Panc1 (cell line): ENCODE data around the gene DNAJA4. TPM values are rescaled to one million over a fixed set of nuclear protein-coding genes. Genes with fewer than 3 reads are reported as not detected.
A peak's percentile ranks its signal among the peaks of the same experiment; 100 is the strongest.

Experiments used
- ATAC-seq: fragments of 200-7000 bp; cut with Tn5 transposase; 2 replicates; pipeline ENCODE4 v1.9.1; 2020; ENCODE audit warnings: mild to moderate bottlenecking, moderate library complexity
- BruUV-seq: library from RNA; stranded (reverse); fragments of 400-500 nt; replicated peaks from 2 replicates; lab custom pipeline; 2021; lab: Mats Ljungman, UMichigan
- CTCF ChIA-PET: fragments of 300-600 bp; sonication (Branson Sonifier 250); formaldehyde crosslinking; loops from one replicate; lab custom pipeline; 2022; ENCODE audit warnings: antibody characterized with exemption; lab: Charles Lee
- POLR2A ChIA-PET: fragments of 300-600 bp; sonication (Branson Sonifier 250); formaldehyde crosslinking; loops from one replicate; lab custom pipeline; 2022; ENCODE audit warnings: antibody characterized with exemption; lab: Charles Lee
- DNase-seq: peaks from one replicate; pipeline ENCODE4 v3.0.0-alpha.2; 2010; ENCODE audit warnings: low read depth, low spot score
- H3K27ac ChIP-seq: 2 replicates; pipeline ENCODE4 v1.5.1; 2011; ENCODE audit warnings: mild to moderate bottlenecking, low read length, inconsistent platforms
- H3K27me3 ChIP-seq: fragments of 200-500 bp; sonication (Bioruptor generic); 2 replicates; pipeline ENCODE4 v1.6.0; 2014; ENCODE audit warnings: low read length, inconsistent platforms; ENCODE audit not compliant: control insufficient read depth, insufficient read depth
- H3K36me3 ChIP-seq: fragments of 200-500 bp; sonication (Bioruptor generic); 2 replicates; pipeline ENCODE4 v1.5.1; 2014; ENCODE audit warnings: inconsistent platforms, mild to moderate bottlenecking, low read length, moderate library complexity; ENCODE audit not compliant: control insufficient read depth, insufficient read depth
- H3K4me1 ChIP-seq: 2 replicates; pipeline ENCODE4 v1.5.1; 2011; ENCODE audit warnings: inconsistent platforms, mild to moderate bottlenecking, low read length, moderate library complexity; ENCODE audit not compliant: control insufficient read depth, insufficient read depth
- H3K4me3 ChIP-seq, 2 experiments: 2 replicates each; pipeline ENCODE4 v1.5.1; 2011 to 2012; ENCODE audit warnings: low read depth in 2 of 2, low read length in 2 of 2, mild to moderate bottlenecking in 2 of 2, inconsistent platforms in 1 of 2, moderate library complexity in 1 of 2
- H3K9me3 ChIP-seq: fragments of 200-500 bp; sonication (Bioruptor generic); 2 replicates; pipeline ENCODE4 v1.5.1; 2014; ENCODE audit warnings: low read depth, mild to moderate bottlenecking, inconsistent platforms, low read length, moderate library complexity; ENCODE audit not compliant: control insufficient read depth, insufficient read depth
- CTCF ChIP-seq: fragments of 450-650 bp; IDR thresholded peaks from 2 replicates; pipeline ENCODE4 v1.5.1; 2017; ENCODE audit warnings: mild to moderate bottlenecking
- POLR2AphosphoS5 ChIP-seq: IDR thresholded peaks from 2 replicates; pipeline ENCODE4 v1.6.1; 2012; ENCODE audit warnings: mild to moderate bottlenecking, low read depth, low read length, moderate library complexity
- SIN3A ChIP-seq: IDR thresholded peaks from 2 replicates; pipeline ENCODE4 v1.6.1; 2012; ENCODE audit warnings: low read depth, mild to moderate bottlenecking, low read length, moderate library complexity, borderline replicate concordance; ENCODE audit not compliant: insufficient read depth
- TCF7L2 ChIP-seq: IDR thresholded peaks from 2 replicates; pipeline ENCODE4 v1.6.1; 2011; ENCODE audit warnings: mild to moderate bottlenecking, low read depth, low read length, inconsistent platforms
- in situ Hi-C: cut with HindIII; loops from 2 replicates; pipeline ENCODE4 v1.10.0; 2016; ENCODE audit warnings: low sequenced_read_pairs, low pct_unique_long_range_greater_than_20kb
- intact Hi-C: fragments of 100-400 bp; cut with micrococcal nuclease; formaldehyde crosslinking; loops from one replicate; pipeline ENCODE4 v1.10.0; 2022; ENCODE audit not compliant: unreplicated experiment
- total RNA-seq: library from RNA; stranded (reverse); gene quantifications from one replicate; pipeline ENCODE4 v1.2.1, GENCODE V29; 2021; ENCODE audit not compliant: unreplicated experiment
- TF ChIP-seq, protein P1 (sequence below), 2 experiments: IDR thresholded peaks; 2 replicates each; pipeline ENCODE4 v1.6.1; 2011 to 2012; ENCODE audit warnings: low read depth in 2 of 2, control low read depth in 1 of 2, low read length in 1 of 2, mild to moderate bottlenecking in 1 of 2, moderate library complexity in 1 of 2; ENCODE audit not compliant: insufficient read depth in 1 of 2

The DNAJA4 gene
- total RNA-seq, 1 experiment from 2014 or later = 11.1 TPM

GRCh38 chr15:78315686-78316282, 51.4 kb downstream of the DNAJA4 start:
- ChIA-PET POLR2A (no interaction called here), CTCF (interaction anchor here (0.5 to 0.6 kb wide), 4 partner anchors 18 to 122 kb away, joined by 3 to 6 read pairs (median 3); no protein-coding TSS in a partner anchor)
- intact Hi-C loops = no loop called here
- no peaks in the 10 kb centered on the region for H3K36me3 ChIP-seq
- no peaks in the 10 kb centered on the region for H3K9me3 ChIP-seq
- in situ Hi-C loops = no loop called here
- H3K4me3 ChIP-seq = no peak overlapping the region
- ATAC-seq = peak; percentile 75
- no peaks in the 10 kb centered on the region; the same call in 1 of the 2 replicates for H3K4me1 ChIP-seq
- DNase-seq = no peak
- no TSS peak for BruUV-seq
- no peak for TF ChIP-seq POLR2AphosphoS5
- TF ChIP-seq CTCF = peak; percentile 68
- H3K27ac ChIP-seq = peak overlapping the region; percentile 23; the same call in 1 of the 2 replicates
- no peaks in the 10 kb centered on the region for H3K27me3 ChIP-seq

GRCh38 chr15:78316283-78317083, 52.1 kb downstream of the DNAJA4 start:
- TF ChIP-seq TCF7L2 = no peak
- TF ChIP-seq POLR2AphosphoS5 = no peak
- TF ChIP-seq SIN3A = no peak
- no peak for TF ChIP-seq CTCF
- TF ChIP-seq, protein P1, sequence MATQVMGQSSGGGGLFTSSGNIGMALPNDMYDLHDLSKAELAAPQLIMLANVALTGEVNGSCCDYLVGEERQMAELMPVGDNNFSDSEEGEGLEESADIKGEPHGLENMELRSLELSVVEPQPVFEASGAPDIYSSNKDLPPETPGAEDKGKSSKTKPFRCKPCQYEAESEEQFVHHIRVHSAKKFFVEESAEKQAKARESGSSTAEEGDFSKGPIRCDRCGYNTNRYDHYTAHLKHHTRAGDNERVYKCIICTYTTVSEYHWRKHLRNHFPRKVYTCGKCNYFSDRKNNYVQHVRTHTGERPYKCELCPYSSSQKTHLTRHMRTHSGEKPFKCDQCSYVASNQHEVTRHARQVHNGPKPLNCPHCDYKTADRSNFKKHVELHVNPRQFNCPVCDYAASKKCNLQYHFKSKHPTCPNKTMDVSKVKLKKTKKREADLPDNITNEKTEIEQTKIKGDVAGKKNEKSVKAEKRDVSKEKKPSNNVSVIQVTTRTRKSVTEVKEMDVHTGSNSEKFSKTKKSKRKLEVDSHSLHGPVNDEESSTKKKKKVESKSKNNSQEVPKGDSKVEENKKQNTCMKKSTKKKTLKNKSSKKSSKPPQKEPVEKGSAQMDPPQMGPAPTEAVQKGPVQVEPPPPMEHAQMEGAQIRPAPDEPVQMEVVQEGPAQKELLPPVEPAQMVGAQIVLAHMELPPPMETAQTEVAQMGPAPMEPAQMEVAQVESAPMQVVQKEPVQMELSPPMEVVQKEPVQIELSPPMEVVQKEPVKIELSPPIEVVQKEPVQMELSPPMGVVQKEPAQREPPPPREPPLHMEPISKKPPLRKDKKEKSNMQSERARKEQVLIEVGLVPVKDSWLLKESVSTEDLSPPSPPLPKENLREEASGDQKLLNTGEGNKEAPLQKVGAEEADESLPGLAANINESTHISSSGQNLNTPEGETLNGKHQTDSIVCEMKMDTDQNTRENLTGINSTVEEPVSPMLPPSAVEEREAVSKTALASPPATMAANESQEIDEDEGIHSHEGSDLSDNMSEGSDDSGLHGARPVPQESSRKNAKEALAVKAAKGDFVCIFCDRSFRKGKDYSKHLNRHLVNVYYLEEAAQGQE (IDR thresholded peaks at IDR 0.05; ENCODE audit: insufficient read depth in 1 of 2, low read depth in 2 of 2, low read length in 1 of 2) = no peak
- POLR2A ChIA-PET = interaction anchor here (0.5 kb wide), 1 partner anchor 37 kb away, joined by 5 read pairs; no protein-coding TSS in a partner anchor
- in situ Hi-C loops = no loop called here

More at GRCh38 chr15:78316283-78317083, 52.1 kb downstream of the DNAJA4 start:
- no TSS peak for BruUV-seq
- Histone ChIP-seq H3K27ac (peak overlapping the region; percentile 23), H3K27me3 (no peaks in the 10 kb centered on the region), H3K9me3 (no peaks in the 10 kb centered on the region), H3K36me3 (no peaks in the 10 kb centered on the region), H3K4me1 (no peaks in the 10 kb centered on the region; the same call in 1 of the 2 replicates), H3K4me3 (no peak overlapping the region)
- DNase-seq = no peak
- CTCF ChIA-PET = interaction anchor here (0.6 kb wide), 1 partner anchor 28 kb away, joined by 3 read pairs; no protein-coding TSS in a partner anchor
- intact Hi-C loops = no loop called here
- no peak for ATAC-seq
